Duodenal mucosa (tissue), 2 donors: Measurements from ENCODE around the gene UBR3.

Experiments used
- H3K27ac ChIP-seq: one replicate; pipeline ENCODE4 v1.7.0; 2013; ENCODE audit warnings: low read depth, low read length
- H3K27me3 ChIP-seq, 2 donors: one replicate each; pipeline ENCODE4 v1.7.0; 2013; ENCODE audit warnings: low read length in 2 of 2, control low read depth in 1 of 2; ENCODE audit not compliant: insufficient read depth in 2 of 2, control insufficient read depth in 1 of 2
- H3K36me3 ChIP-seq, 2 donors: one replicate each; pipeline ENCODE4 v1.7.0; 2013; ENCODE audit warnings: low read length in 2 of 2, control low read depth in 1 of 2; ENCODE audit not compliant: insufficient read depth in 2 of 2, control insufficient read depth in 1 of 2
- H3K4me1 ChIP-seq, 2 donors: one replicate each; pipeline ENCODE4 v1.7.0; 2013; ENCODE audit warnings: low read length in 2 of 2, control low read depth in 1 of 2; ENCODE audit not compliant: insufficient read depth in 2 of 2, control insufficient read depth in 1 of 2
- H3K4me3 ChIP-seq, 2 donors: one replicate each; pipeline ENCODE4 v1.7.0; 2013; ENCODE audit warnings: low read length in 2 of 2, low read depth in 1 of 2
- H3K9ac ChIP-seq, 2 donors: one replicate each; pipeline ENCODE4 v1.7.0; 2013; ENCODE audit warnings: low read length in 2 of 2, low read depth in 1 of 2
- H3K9me3 ChIP-seq, 2 donors: one replicate each; pipeline ENCODE4 v1.7.0; 2013; ENCODE audit warnings: low read length in 2 of 2, control low read depth in 1 of 2; ENCODE audit not compliant: control insufficient read depth in 1 of 2

The UBR3 gene

DNA sequence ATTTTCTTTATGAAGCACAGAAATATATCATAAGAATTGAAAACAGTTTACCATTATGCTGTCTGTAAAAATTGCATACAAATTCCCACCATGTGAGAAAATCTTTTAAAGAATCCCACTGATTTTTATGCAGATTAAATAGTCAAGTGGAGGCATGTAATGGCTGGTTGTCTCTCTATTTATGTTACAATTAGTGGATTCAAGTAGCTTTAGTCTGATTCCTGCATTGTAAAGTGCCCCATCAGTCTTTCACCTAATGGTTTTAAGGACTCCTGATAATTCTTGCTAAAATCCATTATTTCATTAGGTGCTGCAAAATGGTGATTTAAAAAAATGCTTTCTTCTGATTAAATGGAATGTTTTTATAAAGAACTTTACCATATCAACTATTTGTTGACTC, 202.3 kb downstream of the UBR3 start:
- peaks cover 0 to 16% of the 10 kb centered on the region in 2 donors for H3K36me3 ChIP-seq
- H3K4me3 ChIP-seq: no peak overlapping the region
- no peak overlapping the region for H3K9ac ChIP-seq
- H3K27ac ChIP-seq: no peak overlapping the region
- H3K27me3 ChIP-seq: no peaks in the 10 kb centered on the region
- H3K4me1 ChIP-seq: no peaks in the 10 kb centered on the region
- H3K9me3 ChIP-seq: no peaks in the 10 kb centered on the region

DNA sequence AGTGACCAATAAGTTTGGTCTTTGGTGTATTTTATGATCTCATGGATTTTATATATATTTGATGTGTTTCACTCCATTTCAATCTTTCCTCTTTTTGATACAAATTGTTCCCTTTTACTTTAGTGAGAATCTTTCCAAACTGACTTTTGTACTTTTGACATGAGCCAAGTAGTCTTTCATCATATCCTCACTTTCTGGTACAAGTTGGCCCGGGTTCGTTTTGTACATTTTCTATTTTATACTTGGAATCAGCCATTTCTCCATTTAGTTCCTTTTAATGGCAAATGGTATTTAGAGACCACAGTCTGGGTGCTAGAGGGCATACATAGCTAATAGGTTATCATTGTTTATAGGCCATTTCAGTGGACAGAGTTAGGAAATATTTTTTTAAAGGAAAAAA, 202.8 kb downstream of the UBR3 start:
- peaks cover 0 to 16% of the 10 kb centered on the region in 2 donors for H3K36me3 ChIP-seq
- H3K9ac ChIP-seq: no peak overlapping the region
- H3K9me3 ChIP-seq: no peaks in the 10 kb centered on the region
- no peak overlapping the region for H3K27ac ChIP-seq
- H3K4me1 ChIP-seq: no peaks in the 10 kb centered on the region
- no peak overlapping the region for H3K4me3 ChIP-seq
- no peaks in the 10 kb centered on the region for H3K27me3 ChIP-seq

DNA sequence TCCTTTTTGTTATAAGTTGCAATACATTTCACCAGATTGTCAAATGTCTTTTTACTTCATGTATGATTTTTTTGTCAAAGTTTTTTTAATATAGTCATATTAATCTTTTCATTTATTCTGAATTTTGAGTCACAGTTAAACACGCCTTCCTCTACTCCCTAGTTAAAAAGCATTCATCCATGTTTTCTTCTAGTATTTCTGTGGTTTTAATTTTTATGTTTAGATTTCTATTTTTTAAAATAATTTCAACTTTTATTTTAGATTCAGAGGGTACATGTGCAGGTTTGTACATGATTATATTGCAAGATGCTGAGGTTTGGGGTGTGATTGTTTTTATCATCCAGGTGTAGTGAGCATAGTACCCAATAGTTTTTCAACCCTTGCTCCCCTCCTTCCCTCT, 204.0 kb downstream of the UBR3 start:
- Histone ChIP-seq H3K9me3 (no peaks in the 10 kb centered on the region), H3K27ac (no peak overlapping the region), H3K9ac (no peak overlapping the region), H3K36me3 (peaks cover 0 to 16% of the 10 kb centered on the region in 2 donors), H3K27me3 (no peaks in the 10 kb centered on the region), H3K4me1 (no peaks in the 10 kb centered on the region), H3K4me3 (no peak overlapping the region)

DNA sequence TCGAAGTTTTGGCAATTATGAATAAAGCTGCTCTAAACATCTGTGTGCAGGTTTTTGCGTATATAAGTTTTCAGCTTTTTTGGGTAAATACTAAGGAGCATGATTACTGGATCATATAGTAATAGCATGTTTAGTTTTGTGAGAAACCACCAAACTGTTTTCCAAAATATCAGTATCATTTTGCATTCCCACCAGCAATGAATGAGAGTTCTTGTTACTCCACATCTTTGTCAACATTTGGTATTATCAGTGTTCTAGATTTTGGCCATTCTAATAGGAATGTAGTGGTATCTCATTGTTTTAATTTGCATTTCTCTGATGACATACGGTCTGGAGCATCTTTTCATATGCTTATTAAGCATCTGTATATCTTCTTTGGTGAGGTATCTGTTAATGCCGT, 207.3 kb downstream of the UBR3 start:
- no peaks in the 10 kb centered on the region for H3K9me3 ChIP-seq
- peaks cover 0 to 12% of the 10 kb centered on the region in 2 donors for H3K36me3 ChIP-seq
- no peak overlapping the region for H3K4me3 ChIP-seq
- H3K27ac ChIP-seq: no peak overlapping the region
- H3K4me1 ChIP-seq: no peaks in the 10 kb centered on the region
- H3K9ac ChIP-seq: no peak overlapping the region
- H3K27me3 ChIP-seq: no peaks in the 10 kb centered on the region

DNA sequence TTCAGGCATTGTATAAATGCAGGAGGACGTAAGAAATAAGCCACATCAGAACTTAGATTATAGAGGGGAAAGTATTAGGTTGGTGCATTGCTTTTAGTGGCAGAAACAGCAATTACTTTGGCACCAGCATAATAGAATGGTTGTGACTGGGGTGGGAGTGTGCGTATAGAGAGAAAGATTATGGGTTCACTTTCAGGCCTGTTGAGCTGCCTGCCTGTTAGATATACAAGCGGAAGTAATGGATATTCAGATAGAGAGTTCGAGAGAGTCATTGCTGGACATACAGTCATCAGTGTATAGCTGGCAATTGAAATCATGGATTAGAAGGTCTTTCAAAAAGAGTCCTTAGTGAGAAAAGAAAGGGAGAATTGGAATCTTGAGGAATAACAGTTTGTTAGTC, 211.5 kb downstream of the UBR3 start:
- Histone ChIP-seq H3K36me3 (peaks cover 0 to 13% of the 10 kb centered on the region in 2 donors), H3K4me1 (no peaks in the 10 kb centered on the region), H3K4me3 (no peak overlapping the region), H3K27me3 (no peaks in the 10 kb centered on the region), H3K27ac (no peak overlapping the region), H3K9me3 (no peaks in the 10 kb centered on the region), H3K9ac (no peak overlapping the region)

DNA sequence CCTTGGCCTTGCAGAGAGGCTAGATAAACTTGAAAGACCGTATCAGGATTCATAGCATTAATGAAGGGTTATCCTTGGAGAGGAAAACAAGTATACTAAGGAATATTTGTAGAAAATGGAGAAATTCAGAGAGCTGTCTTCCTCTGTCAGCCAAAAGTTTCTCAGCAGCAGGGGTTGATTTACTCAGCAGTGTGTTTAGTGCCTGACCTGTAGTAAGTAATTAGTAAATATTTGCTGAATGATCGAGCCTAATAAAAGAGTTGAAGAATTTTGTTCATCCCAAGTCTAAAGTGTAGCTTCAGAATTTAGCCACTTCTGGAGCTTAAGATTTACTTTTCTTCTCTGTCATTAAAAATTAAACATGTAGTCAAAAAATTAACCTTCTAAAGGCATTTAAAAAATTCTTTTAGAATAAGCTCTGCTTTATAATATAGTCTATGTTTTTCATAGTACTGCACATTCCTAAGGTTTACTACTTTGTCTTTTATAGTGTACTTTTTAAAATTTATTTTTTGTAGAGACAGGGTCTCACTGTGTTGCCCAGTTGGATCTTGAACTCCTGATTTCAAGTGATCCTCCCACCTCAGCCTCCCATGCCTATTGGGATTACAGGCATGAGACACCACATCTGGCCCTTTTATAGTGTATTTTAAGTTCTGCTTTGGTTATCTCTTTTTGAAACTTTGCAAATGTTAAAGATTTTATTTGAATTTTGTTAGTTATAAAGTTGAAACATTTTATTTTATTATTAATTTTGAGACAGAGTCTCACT, 212.3 kb downstream of the UBR3 start:
- Histone ChIP-seq H3K9me3 (no peaks in the 10 kb centered on the region), H3K4me3 (no peak overlapping the region), H3K9ac (no peak overlapping the region), H3K4me1 (no peaks in the 10 kb centered on the region), H3K36me3 (peaks cover 0 to 9% of the 10 kb centered on the region in 2 donors), H3K27ac (no peak overlapping the region), H3K27me3 (no peaks in the 10 kb centered on the region)

DNA sequence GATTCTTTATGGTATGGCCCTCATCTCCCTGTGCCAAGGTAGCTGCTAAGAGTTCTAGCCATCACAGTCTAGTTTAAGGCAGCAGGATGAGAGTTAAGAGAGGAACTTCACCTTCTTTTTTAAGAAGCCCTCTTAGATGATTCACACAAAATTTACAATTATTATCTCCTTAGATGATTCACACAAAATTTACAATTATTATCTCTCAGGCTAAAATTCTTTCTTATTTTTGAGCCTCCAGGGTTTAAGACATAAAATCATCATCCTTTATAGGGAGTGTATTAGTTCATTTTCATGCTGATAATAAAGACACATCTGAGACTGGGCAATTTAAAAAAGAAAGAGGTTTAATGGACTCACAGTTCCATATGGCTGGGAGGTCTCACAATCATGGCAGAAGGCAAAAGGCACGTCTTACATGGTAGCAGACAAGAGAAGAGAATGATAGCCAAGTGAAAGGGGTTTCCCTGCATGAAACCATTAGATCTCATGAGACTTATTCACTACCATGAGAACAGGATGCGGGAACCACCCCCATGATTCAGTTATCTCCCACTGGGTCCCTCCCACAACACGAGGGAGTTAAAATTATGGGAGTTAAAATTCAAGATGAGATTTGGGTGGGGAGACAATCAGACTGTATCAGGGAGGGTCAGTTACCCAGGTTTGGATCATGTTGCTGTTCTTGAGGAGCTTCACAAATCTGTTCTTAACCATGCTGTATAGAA, 217.7 kb downstream of the UBR3 start:
- no peaks in the 10 kb centered on the region for H3K4me1 ChIP-seq
- H3K36me3 ChIP-seq: peaks cover 3 to 9% of the 10 kb centered on the region in 2 donors
- H3K27ac ChIP-seq: no peak overlapping the region
- no peak overlapping the region for H3K9ac ChIP-seq
- H3K9me3 ChIP-seq: no peaks in the 10 kb centered on the region
- H3K27me3 ChIP-seq: no peaks in the 10 kb centered on the region
- no peak overlapping the region for H3K4me3 ChIP-seq

DNA sequence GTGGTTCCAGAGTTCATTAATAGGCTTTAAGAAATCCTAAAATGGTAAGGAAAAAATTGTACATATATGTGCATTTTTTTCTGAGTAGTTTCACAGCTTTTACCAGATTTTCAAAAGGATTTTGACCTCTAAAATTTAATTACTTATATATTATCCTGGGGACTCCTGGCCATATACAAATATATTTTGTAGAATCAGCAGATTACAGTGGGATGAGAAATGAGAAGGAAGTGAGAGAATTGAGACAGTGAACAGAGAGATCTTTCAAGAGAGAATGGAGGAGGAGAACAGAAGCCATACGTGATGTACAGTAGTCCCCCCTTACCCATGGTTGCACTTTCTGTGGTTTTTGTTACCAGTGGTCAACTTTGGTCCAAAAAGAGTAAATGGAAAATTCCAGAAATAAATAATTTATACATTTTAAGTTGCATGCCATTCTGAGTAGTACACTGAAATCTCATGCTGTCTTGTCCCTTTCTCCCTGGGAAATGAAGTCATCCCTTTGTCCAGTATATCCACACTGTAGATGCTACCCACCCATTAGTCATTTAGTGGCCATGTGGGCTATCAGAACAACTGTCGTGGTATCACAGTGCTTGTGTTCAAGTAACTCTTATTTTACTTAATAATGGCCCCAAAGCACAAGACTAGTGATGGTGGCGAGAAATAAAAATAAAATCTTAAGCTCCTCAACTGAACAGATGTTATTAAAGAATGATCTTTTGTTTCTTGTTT, 220.2 kb downstream of the UBR3 start:
- Histone ChIP-seq H3K36me3 (peaks cover 0 to 3% of the 10 kb centered on the region in 2 donors), H3K4me3 (no peak overlapping the region), H3K27me3 (no peaks in the 10 kb centered on the region), H3K9me3 (no peaks in the 10 kb centered on the region), H3K9ac (no peak overlapping the region), H3K27ac (no peak overlapping the region), H3K4me1 (no peaks in the 10 kb centered on the region)

DNA sequence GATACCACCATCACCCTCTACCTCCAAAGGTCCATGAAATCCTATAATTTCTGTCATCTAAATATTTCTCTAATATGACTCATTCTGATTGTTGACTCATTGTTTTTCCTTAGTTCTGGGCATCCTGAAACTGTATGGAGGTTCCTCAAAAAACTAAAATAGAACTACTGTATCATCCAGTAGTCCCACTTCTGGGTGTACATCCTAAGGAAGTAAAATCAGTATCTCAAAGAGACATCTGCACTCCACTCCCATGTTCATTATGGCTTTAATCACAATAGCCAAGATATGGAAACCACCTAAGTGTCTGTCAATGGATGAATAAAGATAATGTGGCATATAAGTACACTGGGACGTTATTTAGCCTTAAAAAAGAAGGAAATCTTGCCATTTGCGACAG, 224.9 kb downstream of the UBR3 start:
- Histone ChIP-seq H3K27ac (no peak overlapping the region), H3K4me1 (no peaks in the 10 kb centered on the region), H3K9me3 (no peaks in the 10 kb centered on the region), H3K4me3 (no peak overlapping the region), H3K27me3 (no peaks in the 10 kb centered on the region), H3K9ac (no peak overlapping the region), H3K36me3 (peaks cover 0 to 1% of the 10 kb centered on the region in 2 donors)

DNA sequence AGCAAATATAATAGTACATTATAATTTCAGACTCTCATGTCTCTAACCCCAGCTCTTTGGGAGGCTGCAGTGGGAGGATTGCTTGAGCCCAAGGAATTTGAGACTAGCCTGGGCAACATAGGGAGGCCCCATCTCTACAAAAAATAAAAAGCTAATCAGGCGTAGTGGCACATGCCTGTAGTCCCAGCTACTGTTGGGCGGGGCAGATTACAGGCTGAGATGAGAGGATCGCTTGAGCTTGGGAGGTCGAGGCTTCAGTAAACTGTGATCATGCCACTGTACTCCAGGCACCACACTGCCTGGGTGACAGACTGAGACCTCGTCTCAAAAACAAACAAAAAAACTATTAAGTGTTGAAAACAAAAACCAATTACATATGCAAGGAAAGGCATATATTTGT, 227.7 kb downstream of the UBR3 start:
- H3K27me3 ChIP-seq: no peaks in the 10 kb centered on the region
- no peaks in the 10 kb centered on the region for H3K9me3 ChIP-seq
- no peak overlapping the region for H3K9ac ChIP-seq
- no peak overlapping the region for H3K27ac ChIP-seq
- no peaks in the 10 kb centered on the region for H3K4me1 ChIP-seq
- H3K4me3 ChIP-seq: no peak overlapping the region
- peaks cover 0 to 6% of the 10 kb centered on the region in 2 donors for H3K36me3 ChIP-seq
